IPS-18a (cell line): ENCODE data around the gene CLCF1.

ENCODE experiments used
- H3K27ac ChIP-seq: one replicate; pipeline ENCODE4 v1.5.1; 2013; ENCODE audit warnings: low read length
- H3K27me3 ChIP-seq: one replicate; pipeline ENCODE4 v1.6.1; 2013; ENCODE audit warnings: mild to moderate bottlenecking, low read length; ENCODE audit not compliant: control insufficient read depth, insufficient read depth
- H3K36me3 ChIP-seq: one replicate; pipeline ENCODE4 v1.6.1; 2013; ENCODE audit warnings: low read depth, low read length; ENCODE audit not compliant: control insufficient read depth
- H3K4me1 ChIP-seq: one replicate; pipeline ENCODE4 v1.6.1; 2013; ENCODE audit warnings: low read depth, low read length; ENCODE audit not compliant: control insufficient read depth
- H3K4me3 ChIP-seq: one replicate; pipeline ENCODE4 v1.5.1; 2013; ENCODE audit warnings: low read length
- H3K9ac ChIP-seq: one replicate; pipeline ENCODE4 v1.6.1; 2013; ENCODE audit warnings: mild to moderate bottlenecking, low read length, moderate library complexity
- H3K9me3 ChIP-seq: one replicate; pipeline ENCODE4 v1.6.1; 2013; ENCODE audit warnings: low read depth, low read length; ENCODE audit not compliant: control insufficient read depth

Gene CLCF1

DNA sequence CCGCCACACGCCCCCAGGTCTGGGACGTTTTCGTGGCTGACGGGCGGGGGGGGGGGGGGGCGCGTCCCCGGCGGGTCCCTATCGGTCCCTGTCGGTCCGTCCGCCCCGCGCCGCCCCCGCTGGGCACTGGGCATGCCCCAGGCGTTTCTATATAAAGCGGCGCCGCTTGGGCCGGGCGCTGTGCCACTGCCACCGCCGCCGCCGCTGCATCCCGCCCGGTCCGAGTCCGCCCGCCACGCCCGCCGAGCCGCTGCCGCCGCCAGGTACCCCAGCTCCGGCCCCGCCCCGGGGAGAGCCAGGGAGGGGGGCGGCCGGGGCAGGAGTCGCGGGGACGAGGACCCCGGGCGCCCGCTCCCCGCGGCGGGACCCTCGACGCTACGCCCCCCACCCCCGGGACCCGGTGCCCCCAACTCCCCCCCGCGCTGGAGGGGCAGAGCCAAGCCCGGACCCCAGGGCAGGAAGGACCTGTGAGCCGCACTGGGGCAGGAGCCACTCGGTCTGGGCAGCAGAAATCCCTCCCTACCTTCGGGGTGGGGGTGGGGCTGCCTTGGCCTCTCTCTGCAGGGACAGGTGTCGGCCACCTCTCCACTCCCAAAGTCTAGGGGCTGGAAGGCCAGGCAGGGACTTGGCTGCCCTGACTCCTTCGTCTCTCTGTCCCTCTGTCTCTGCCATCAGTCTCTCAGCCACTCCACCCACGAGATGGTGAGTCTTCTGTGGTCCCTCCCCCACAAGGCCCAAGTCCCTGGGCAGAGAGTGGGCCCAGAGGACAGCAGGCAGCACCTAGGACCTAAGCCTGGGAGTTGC, 42.3 kb upstream of the CLCF1 start, which contains the start of gene CARNS1:
Gene CARNS1, plus strand, starts transcription at position 178 of the 804 bp plus-strand sequence. Its CDS starts 522 bp downstream, at position 700.
- Histone ChIP-seq H3K4me1 (no peaks in the 10 kb centered on the region), H3K27ac (no peak within 1 kb of the TSS), H3K27me3 (peaks cover 25% of the 10 kb centered on the region), H3K9me3 (no peaks in the 10 kb centered on the region), H3K4me3 (peak within 1 kb of the TSS; percentile 33), H3K9ac (no peak within 1 kb of the TSS), H3K36me3 (no peaks in the 10 kb centered on the region)

DNA sequence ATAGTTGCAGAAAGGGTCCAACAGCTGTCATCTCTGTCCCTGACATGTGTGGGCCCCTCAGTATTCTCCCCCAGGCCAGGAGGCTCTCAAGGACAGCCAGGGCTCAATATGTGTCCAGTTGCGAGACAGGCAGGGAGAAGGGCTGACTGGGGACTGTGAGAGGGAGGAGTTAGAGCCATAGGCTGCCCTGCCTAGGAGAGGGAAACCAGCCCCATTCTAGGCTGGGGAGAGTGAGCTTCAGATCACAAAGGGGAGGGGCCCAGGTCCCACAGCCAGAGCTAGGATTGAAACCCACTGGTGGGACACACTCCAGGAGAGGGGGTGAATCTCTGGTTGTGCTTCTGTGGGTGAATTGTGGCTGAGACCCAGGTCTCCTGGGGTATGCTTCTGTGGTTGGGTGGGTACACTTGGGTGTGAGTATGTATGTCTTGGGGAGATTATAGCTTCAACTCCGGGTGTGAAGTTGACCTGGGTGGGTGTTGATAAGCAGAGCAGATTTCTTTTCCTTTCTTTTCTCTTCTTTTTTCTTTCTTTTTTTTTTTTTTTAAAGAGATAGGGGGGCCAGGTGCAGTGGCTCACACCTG, 40.0 kb upstream of the CLCF1 start:
- Histone ChIP-seq H3K27me3 (peaks cover 16% of the 10 kb centered on the region), H3K9me3 (no peaks in the 10 kb centered on the region), H3K4me3 (no peak overlapping the region), H3K9ac (no peak overlapping the region), H3K27ac (no peak overlapping the region), H3K4me1 (peaks cover 3% of the 10 kb centered on the region), H3K36me3 (no peaks in the 10 kb centered on the region)

DNA sequence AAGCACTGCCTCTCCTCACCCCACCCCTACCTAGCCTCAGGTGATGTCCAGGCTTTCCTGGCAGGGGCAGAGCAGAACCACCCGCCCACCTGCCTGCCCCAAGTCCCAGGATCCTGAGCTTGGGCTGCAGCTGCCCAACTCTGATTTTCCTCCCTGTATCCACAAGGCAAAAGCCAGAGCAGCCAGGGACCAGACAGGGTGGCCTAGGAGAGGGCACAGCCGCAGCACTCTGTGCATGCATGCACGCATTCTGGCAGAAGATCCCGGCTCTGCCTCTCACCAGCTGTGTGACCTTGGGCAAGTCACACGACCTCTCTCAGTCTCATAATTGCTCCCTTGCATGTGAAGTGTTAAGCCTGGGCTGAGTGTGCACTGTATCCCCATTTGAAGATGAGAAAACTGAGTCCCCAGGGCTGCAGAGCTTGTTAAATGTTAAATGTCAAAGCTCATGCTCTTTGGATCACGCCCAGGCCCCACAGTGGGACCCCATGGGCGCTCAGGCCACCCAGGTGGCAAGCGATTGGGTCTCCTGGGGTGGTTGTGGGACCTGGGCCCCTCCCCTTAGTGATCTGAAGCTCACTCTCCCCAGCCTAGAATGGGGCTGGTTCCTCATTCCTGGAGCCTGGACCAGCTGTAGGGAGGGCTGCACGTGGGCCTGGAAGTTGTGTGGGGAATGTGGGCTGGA, 39.2 kb upstream of the CLCF1 start:
- no peak overlapping the region for H3K27ac ChIP-seq
- H3K9ac ChIP-seq, result no peak overlapping the region
- H3K4me1 ChIP-seq, result peaks cover 3% of the 10 kb centered on the region

DNA sequence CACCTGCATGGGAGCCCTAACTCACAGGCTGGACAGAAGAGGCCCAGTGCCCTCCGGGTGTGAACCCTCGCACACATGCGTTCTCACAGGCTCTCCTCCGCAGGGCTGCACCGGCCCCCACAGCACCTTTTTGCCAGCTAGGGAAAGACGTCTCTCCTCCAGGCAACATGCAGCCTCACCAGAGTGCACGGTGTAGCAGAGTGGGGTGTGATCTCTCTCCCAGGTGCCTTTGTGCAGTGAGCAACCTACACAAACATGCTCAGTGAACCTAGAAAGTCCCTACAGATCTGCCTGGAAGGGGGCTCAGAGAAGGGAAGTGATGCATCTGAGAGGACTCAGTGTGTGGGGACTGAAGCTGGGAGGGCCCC, 38.4 kb upstream of the CLCF1 start:
- Histone ChIP-seq H3K4me1 (peaks cover 3% of the 10 kb centered on the region), H3K4me3 (no peak overlapping the region), H3K27ac (no peak overlapping the region), H3K36me3 (no peaks in the 10 kb centered on the region), H3K9me3 (no peaks in the 10 kb centered on the region), H3K9ac (no peak overlapping the region), H3K27me3 (peaks cover 16% of the 10 kb centered on the region)

More for the DNA sequence above, 39.2 kb upstream of the CLCF1 start:
- H3K36me3 ChIP-seq, result no peaks in the 10 kb centered on the region
- peaks cover 16% of the 10 kb centered on the region for H3K27me3 ChIP-seq
- H3K9me3 ChIP-seq, result no peaks in the 10 kb centered on the region
- no peak overlapping the region for H3K4me3 ChIP-seq

DNA sequence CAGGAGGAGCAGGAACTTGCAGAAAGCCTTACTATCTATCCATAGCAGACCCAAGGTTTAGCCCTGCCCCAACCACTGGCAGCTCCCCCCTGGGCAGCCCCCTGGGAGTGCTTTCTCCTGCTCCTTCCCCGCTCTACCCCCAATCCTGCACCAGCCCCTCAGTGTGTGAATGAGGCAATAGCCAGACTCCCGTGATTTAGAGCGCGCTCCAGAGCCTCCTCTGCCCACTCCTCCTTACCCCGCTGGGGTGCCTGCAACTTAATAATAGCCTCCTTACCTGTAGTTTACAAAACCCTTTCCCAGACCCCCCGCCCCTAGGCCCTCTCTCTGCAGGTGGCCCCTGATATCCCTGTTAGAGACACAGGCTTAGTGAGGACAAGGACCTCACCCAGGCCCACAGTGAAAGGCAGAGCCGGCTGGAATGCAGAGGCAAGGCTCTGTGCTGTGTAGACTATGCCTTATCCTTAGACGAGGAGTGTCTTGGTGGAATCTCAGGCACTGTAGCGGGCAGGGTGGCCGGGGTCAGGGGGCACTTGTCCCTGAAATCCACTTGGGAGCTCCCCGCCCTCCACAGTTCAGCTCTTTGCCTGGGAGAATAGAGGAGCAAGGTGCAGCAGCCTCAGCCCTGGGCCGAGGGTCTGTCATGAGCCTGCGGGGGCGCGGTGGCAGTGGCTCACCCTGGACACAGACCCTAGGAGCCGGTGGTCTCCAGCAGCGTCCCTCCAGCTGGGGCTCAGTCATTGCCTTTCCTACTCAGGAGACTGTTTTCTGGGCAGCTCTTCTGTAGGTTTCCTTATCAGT, 37.8 kb upstream of the CLCF1 start:
- H3K9me3 ChIP-seq, result no peaks in the 10 kb centered on the region
- peaks cover 3% of the 10 kb centered on the region for H3K4me1 ChIP-seq
- H3K9ac ChIP-seq, result no peak overlapping the region

DNA sequence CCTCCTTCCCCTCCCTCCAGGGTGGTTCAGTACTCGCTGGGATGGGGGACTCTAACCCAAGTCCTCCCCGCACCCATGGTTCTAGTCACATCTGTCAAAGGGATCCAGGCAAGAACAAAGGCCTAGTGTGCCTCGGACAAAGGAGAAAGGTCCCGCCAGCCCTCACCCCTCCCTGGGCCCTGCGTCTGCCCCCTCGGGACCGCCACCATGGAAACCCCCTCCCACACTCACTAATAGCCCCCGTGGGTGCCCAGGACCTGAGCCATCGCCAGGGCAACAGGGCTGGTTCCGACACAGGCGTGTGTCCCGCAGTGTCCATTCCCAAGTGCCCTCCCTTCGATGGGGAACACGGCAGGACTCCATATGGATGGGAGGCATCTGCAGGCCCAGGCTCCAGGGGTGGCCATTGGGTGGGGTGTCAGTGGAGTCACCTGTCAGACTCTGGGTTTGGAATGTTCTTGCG, 37.0 kb upstream of the CLCF1 start:
- H3K4me1 ChIP-seq, result peaks cover 3% of the 10 kb centered on the region
- no peak overlapping the region for H3K4me3 ChIP-seq
- no peaks in the 10 kb centered on the region for H3K9me3 ChIP-seq
- H3K9ac ChIP-seq, result no peak overlapping the region
- H3K27ac ChIP-seq, result no peak overlapping the region
- H3K36me3 ChIP-seq, result no peaks in the 10 kb centered on the region
- H3K27me3 ChIP-seq, result peaks cover 13% of the 10 kb centered on the region

More for the DNA sequence above, 37.8 kb upstream of the CLCF1 start:
- H3K27me3 ChIP-seq, result peaks cover 16% of the 10 kb centered on the region
- H3K36me3 ChIP-seq, result no peaks in the 10 kb centered on the region
- H3K27ac ChIP-seq, result no peak overlapping the region
- no peak overlapping the region for H3K4me3 ChIP-seq

DNA sequence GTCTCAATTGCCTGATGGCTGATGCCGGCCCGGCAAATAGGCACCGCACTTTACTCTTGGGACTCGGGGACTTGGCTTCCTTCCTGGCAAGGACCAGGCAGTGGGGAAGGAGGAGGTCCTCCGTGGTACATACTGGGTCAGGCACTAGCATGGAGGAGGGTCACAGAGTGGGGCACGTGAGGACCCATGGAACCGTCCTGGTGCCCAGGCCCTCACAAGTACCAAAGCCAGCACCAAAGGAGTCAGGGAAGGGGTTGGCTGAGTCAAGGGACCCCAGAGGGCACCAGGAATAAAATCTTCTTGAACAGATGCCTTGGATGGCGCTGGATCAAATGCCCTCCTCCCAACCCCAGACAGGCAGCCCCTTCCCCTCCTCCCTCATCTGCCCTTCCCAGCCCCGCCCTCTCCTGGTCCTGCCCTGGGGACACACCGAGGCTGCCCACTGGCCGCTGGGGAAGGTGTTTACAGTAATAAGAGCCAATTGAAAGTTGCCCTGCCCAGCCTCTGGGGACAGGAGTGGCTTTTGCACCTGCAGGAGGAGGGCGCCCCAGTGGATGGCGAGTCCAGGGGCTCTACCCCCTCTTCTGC, 36.5 kb upstream of the CLCF1 start:
- Histone ChIP-seq H3K27ac (no peak overlapping the region), H3K4me1 (peaks cover 3% of the 10 kb centered on the region), H3K4me3 (no peak overlapping the region), H3K9ac (no peak overlapping the region), H3K36me3 (no peaks in the 10 kb centered on the region), H3K27me3 (peaks cover 9% of the 10 kb centered on the region), H3K9me3 (no peaks in the 10 kb centered on the region)

DNA sequence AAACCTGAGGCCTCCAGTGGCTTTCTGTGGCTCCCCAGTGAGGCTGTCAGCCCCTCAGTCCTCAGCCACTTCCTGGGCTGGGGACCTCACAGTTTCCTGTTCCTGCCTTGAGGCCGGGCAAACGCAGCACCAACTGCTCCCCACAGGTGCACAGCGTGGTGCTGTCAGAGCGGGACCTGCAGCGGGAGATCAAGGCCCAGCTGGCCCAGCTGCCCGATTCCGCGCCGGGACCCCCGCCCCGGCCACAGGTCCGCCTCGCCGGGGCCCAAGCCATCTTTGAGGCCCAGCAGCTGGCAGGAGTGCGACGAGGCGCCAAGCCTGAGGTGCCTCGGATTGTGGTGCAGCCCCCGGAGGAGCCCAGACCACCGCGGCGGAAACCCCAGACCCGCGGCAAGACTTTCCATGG, 35.9 kb upstream of the CLCF1 start:
- no peaks in the 10 kb centered on the region for H3K36me3 ChIP-seq
- no peak overlapping the region for H3K4me3 ChIP-seq
- H3K9me3 ChIP-seq, result no peaks in the 10 kb centered on the region
- peaks cover 3% of the 10 kb centered on the region for H3K4me1 ChIP-seq
- no peak overlapping the region for H3K9ac ChIP-seq
- H3K27me3 ChIP-seq, result peaks cover 6% of the 10 kb centered on the region
- no peak overlapping the region for H3K27ac ChIP-seq

DNA sequence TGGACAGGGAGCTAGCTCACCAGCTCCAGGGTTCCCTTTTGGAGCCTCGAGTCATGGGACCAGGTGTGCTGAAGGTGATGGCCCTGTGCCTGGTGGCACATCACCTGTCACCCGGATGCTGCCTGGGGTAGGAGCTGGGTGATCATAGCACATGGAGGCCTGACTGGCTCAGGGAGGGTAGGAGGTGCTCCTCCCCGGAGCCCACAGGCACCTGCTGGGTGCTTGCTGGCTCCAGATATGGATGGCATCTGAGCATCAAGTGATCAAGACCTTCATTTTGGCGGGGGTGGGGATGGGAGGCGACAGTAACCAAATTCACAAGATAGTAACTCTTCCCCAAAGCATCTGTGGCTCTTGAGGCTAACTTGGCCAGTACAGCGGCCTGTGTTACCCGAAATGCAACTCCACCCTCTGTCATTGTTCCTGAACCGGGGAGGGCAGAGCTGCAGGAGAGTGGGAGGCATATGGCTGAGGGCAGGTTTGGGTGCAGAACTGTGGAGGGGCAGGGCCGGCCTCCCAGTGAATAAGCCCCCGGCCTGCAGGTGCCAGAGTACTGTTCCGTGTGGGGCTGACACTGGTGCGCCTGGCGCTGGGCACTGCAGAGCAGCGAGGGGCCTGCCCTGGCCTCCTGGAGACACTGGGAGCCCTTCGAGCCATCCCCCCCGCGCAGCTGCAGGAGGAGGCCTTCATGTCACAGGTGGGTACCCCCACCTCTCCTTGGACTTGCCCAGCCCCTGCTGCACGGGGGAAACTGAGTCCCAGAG, 35.2 kb upstream of the CLCF1 start:
- Histone ChIP-seq H3K27me3 (peaks cover 6% of the 10 kb centered on the region), H3K4me1 (peaks cover 3% of the 10 kb centered on the region), H3K4me3 (no peak overlapping the region), H3K9ac (no peak overlapping the region), H3K36me3 (no peaks in the 10 kb centered on the region), H3K9me3 (no peaks in the 10 kb centered on the region), H3K27ac (no peak overlapping the region)

DNA sequence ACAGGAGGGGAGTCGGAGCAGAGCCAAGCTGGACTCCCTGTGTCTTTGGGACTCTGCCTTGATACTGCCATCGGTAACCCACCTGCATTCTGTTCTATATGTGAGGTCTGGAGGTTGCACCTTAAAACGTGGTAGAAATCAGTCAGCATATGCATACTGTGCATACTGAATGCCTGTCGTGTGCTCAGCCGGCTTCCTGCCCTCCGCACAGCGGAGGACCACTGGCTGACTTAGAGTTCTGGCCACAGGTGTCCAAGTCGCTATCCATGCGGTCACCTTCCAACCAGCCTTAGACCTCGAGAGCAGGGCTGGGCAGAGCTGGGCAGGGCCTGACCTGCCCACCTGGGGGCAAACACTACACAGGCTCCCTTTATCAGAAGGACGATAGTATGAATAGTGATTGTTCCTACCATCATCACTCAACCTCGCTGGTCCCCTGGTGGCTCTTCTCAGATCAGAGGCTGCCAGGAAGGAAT, 34.3 kb upstream of the CLCF1 start:
- peaks cover 3% of the 10 kb centered on the region for H3K4me1 ChIP-seq
- H3K36me3 ChIP-seq, result no peaks in the 10 kb centered on the region
- H3K9ac ChIP-seq, result no peak overlapping the region
- peaks cover 6% of the 10 kb centered on the region for H3K27me3 ChIP-seq
- no peak overlapping the region for H3K27ac ChIP-seq
- no peak overlapping the region for H3K4me3 ChIP-seq
- no peaks in the 10 kb centered on the region for H3K9me3 ChIP-seq
